ENCODE measurements around the gene MYLK. TPM values are rescaled to one million over a fixed set of nuclear protein-coding genes. Genes with fewer than 3 reads are reported as not detected.

The MYLK gene
- total and polyA plus RNA-seq, 4 donors = 17.1 to 158 (median 41.9) TPM

- no peak overlapping the region for H3K27ac ChIP-seq (ENCODE audit: low read depth in 1 of 2, low read length in 2 of 2)
- 82% methylated on average over 6 of the region's 6 CpGs for WGBS
- no peaks in the 10 kb centered on the region for H3K4me1 ChIP-seq (ENCODE audit: control insufficient read depth in 4 of 4, insufficient read depth in 4 of 4, low read length in 3 of 4)
- no peaks in the 10 kb centered on the region for H3K9me3 ChIP-seq (ENCODE audit: control insufficient read depth in 4 of 4, low read length in 3 of 4)
- H3K9ac ChIP-seq (ENCODE audit: low read depth in 1 of 2, low read length in 2 of 2) = no peak overlapping the region
- no peak for TF ChIP-seq HNF4G (IDR thresholded peaks at IDR 0.05)
- no peak for TF ChIP-seq NR2F2 (IDR thresholded peaks at IDR 0.05)
- no peak for TF ChIP-seq RXRA (IDR thresholded peaks at IDR 0.05)
- no peak for TF ChIP-seq GABPA (IDR thresholded peaks at IDR 0.05 in 1 of 2, conservative IDR thresholded peaks at IDR 0.05 in 1 of 2)
- TF ChIP-seq, protein P1, sequence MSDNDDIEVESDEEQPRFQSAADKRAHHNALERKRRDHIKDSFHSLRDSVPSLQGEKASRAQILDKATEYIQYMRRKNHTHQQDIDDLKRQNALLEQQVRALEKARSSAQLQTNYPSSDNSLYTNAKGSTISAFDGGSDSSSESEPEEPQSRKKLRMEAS (IDR thresholded peaks at IDR 0.05) = no peak
- TF ChIP-seq, protein P2, sequence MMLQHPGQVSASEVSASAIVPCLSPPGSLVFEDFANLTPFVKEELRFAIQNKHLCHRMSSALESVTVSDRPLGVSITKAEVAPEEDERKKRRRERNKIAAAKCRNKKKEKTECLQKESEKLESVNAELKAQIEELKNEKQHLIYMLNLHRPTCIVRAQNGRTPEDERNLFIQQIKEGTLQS (IDR thresholded peaks at IDR 0.05) = no peak
- no peak for TF ChIP-seq CTCF (IDR thresholded peaks at IDR 0.05; ENCODE audit: low read depth, low read length, missing input control)
- no peak for TF ChIP-seq FOXA2 (IDR thresholded peaks at IDR 0.05)
- TF ChIP-seq FOXA1 (IDR thresholded peaks at IDR 0.05) = no peak
- TF ChIP-seq REST (IDR thresholded peaks at IDR 0.05) = no peak
- no peak for TF ChIP-seq YY1 (IDR thresholded peaks at IDR 0.05)
- TF ChIP-seq HNF4A (conservative IDR thresholded peaks at IDR 0.05) = no peak
- TF ChIP-seq JUND (IDR thresholded peaks at IDR 0.05) = no peak
- TF ChIP-seq SP1 (IDR thresholded peaks at IDR 0.05) = no peak
- H3K27me3 ChIP-seq (ENCODE audit: control insufficient read depth in 4 of 4, insufficient read depth in 4 of 4, low read length in 3 of 4) = no peaks in the 10 kb centered on the region
- H3K4me3 ChIP-seq (ENCODE audit: low read depth in 1 of 3, low read length in 3 of 3) = no peak overlapping the region
- H3K36me3 ChIP-seq (ENCODE audit: control insufficient read depth in 4 of 4, insufficient read depth in 3 of 4, low read depth in 1 of 4, low read length in 3 of 4) = peaks cover 4 to 29% (median 15%) of the 10 kb centered on the region in 4 donors
- DNase-seq (ENCODE audit: low spot score) = no peak
Measured at GRCh38 chr3:123720638-123721037, 163.5 kb downstream of the MYLK start.

GRCh38 chr3:123719862-123720453 is 164.2 kb downstream of the MYLK start:
- 75% methylated on average over 14 of the region's 14 CpGs for WGBS

More at GRCh38 chr3:123719862-123720453, 164.2 kb downstream of the MYLK start:
- Histone ChIP-seq H3K27ac (ENCODE audit: low read depth in 1 of 2, low read length in 2 of 2) (no peak overlapping the region), H3K9ac (ENCODE audit: low read depth in 1 of 2, low read length in 2 of 2) (no peak overlapping the region), H3K36me3 (ENCODE audit: control insufficient read depth in 4 of 4, insufficient read depth in 3 of 4, low read depth in 1 of 4, low read length in 3 of 4) (peaks cover 3 to 26% (median 13%) of the 10 kb centered on the region in 4 donors), H3K4me3 (ENCODE audit: low read depth in 1 of 3, low read length in 3 of 3) (no peak overlapping the region), H3K27me3 (ENCODE audit: control insufficient read depth in 4 of 4, insufficient read depth in 4 of 4, low read length in 3 of 4) (no peaks in the 10 kb centered on the region), H3K9me3 (ENCODE audit: control insufficient read depth in 4 of 4, low read length in 3 of 4) (no peaks in the 10 kb centered on the region), H3K4me1 (ENCODE audit: control insufficient read depth in 4 of 4, insufficient read depth in 4 of 4, low read length in 3 of 4) (no peaks in the 10 kb centered on the region)
- no peak for DNase-seq (ENCODE audit: low spot score)
- TF ChIP-seq, protein P2 (IDR thresholded peaks at IDR 0.05) = no peak
- TF ChIP-seq FOXA2 (IDR thresholded peaks at IDR 0.05) = no peak
- no peak for TF ChIP-seq YY1 (IDR thresholded peaks at IDR 0.05)
- no peak for TF ChIP-seq FOXA1 (IDR thresholded peaks at IDR 0.05)

All from liver (tissue), 9 donors.